Posterior cingulate gyrus (tissue), 11 donors: ENCODE results near the gene ARHGAP26.
A peak's percentile ranks its signal among the peaks of the same experiment; 100 is the strongest.

Source experiments
- DNase-seq, 10 donors: peaks; one replicate each; pipeline versions ENCODE4 v3.0.0 to v3.0.0-alpha.2; 2020 to 2021; ENCODE audit warnings: mixed read lengths in 3 of 10
- intact Hi-C: fragments of 100-400 bp; cut with DNase I; formaldehyde crosslinking; loops from one replicate; pipeline ENCODE4 v1.15.1; 2023

The ARHGAP26 gene

DNA sequence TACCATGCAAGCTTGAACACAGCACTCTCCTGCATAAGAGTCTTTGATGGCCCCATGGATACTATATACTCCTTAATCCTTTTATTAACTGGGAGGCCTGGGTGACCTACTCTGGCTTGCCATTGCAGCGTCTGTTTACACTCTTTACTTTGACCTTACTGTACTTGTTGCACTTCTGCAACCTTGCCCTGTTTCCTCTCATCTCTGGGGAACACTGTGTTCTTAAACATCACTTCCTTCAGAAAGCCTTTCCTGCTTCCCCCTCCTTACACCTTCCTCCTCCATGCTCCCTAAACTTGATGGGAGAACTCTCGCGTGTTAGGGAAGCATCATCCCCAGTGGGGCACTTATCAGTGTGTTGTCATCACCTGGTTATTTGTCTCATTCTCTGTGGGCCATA lies 411.0 kb downstream of the ARHGAP26 start:
- intact Hi-C loops, result no loop called here
- DNase-seq, result no peak

DNA sequence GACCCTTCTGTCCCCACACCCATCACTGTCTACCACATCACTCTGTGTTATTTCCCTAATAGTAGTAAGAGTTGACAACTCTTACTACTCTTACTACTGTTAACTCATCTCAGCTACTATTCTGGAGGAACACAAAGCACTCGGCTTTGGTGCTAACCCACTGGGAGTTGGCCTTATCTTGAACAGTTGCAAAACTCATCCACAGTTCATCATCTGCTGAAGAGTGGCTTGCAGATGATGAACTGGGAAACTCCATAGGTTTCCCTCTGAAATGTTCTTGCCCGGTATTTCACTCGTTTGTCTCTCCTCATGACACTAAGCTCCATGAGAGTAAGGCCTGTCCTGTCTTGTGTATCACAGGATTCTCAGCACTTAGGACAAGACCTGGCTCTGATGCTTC lies 411.9 kb downstream of the ARHGAP26 start:
- DNase-seq, result no peak

GRCh38 chr5:143182901-143183820 lies 413.0 kb downstream of the ARHGAP26 start:
- peak in 9 of 10 donors; percentile 19 to 96 (median 67) for DNase-seq
- intact Hi-C loops, result no loop called here

More for the DNA sequence above, 411.9 kb downstream of the ARHGAP26 start:
- intact Hi-C loops, result no loop called here

DNA sequence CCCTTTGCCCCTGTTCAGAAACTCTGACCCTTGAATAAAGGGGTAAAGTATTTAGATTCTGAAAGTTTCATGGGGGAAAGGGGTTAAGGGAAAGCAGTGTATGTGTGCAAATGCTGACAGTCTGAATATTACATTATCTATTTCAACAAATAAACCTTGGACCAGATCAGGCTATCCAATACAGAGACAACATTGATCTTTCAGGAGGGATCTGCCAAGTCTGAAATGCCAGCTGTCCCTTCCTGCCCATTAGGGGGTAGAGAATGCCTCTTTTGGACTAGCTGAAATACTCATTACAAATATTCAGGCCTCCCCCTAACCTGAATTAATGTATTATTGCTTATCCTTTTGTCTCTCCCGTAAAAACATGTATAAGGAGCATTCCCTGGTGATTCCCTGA lies 413.8 kb downstream of the ARHGAP26 start:
- intact Hi-C loops, result no loop called here
- no peak for DNase-seq

- intact Hi-C loops, result no loop called here
- no peak for DNase-seq
These were observed 416.4 kb downstream of the ARHGAP26 start for GRCh38 chr5:143186623-143187022.

DNA sequence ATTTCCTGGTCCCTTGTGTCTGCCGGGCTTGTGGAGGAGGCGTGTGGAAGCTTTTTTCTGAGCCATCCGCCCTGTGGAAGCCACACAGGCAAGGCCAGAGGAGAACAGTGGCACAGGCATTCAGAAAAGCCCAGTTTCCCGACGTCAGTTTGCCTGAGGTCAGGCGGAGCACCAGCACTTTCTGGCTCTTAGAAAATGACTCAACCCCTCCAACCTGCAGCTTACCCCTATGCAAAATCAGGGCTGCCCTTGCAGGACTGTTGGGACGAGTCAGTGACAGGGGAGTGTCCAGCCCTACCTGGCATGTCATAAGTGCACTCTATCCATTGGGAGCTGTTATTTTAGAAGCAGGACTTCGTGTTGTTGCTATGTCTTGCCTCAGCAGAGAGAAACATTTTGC lies 417.3 kb downstream of the ARHGAP26 start:
- DNase-seq, result no peak
- intact Hi-C loops, result no loop called here

- DNase-seq, result no peak
- intact Hi-C loops, result no loop called here
These were observed 417.9 kb downstream of the ARHGAP26 start for GRCh38 chr5:143188083-143188482.

GRCh38 chr5:143188692-143189091 lies 418.5 kb downstream of the ARHGAP26 start:
- intact Hi-C loops, result no loop called here
- no peak for DNase-seq

- DNase-seq, result no peak
- intact Hi-C loops, result no loop called here
These were observed 420.2 kb downstream of the ARHGAP26 start for GRCh38 chr5:143190260-143190810.

- intact Hi-C loops, result no loop called here
- no peak for DNase-seq
These were observed 421.5 kb downstream of the ARHGAP26 start for GRCh38 chr5:143191720-143192119.

DNA sequence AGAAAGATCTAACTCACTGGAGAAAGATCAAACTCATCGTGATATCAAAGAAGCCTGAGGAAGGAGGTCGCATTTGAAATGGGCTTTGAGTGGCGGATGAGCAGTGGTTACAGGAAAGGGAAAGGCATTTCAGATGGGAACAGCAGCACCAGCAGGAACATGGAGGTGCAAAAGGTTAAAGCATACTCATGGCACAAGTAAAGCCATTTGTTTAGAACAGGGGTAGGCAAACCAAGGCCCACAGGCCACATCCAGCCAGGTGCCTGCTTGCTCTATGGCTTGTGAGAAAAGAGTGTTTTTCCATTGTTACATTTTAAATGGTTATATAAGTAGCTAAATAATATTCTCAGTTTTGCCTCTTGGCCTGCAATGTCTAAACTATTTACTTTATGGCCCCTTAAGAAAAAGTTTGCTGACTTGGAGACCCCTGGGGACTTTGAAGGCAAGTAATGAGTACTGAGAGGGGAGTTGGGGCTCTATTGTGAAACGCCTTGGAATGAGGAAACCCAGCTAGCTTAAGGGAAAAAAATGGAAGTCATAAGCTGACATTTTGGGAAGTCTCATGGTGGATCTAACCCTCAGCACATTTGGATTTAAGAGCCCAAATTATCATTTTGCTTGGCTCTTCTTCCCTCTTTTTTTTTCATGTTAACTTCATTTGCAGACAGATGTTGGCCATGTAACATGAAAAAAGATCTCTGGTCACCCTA lies 422.2 kb downstream of the ARHGAP26 start:
- DNase-seq, result no peak
- intact Hi-C loops, result no loop called here

DNA sequence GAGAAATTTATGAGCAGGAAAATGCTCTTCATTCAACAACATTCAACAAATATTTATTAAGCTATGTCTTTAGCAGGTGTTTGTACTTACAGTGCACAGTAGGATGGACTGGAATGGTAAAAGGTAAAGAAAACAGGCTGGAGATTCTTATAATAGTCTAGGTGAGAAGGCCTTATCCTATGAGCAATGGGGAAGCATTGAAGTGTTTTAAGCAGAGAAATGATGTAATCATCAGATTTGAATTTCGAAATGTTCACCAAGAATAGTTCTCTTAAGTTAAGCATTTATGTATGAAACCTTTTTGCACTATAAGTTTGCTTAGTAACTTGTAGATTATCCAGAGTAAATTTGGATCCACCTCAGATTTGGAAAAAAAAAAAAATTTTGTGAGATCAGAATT lies 424.0 kb downstream of the ARHGAP26 start:
- no peak for DNase-seq
- intact Hi-C loops, result no loop called here

DNA sequence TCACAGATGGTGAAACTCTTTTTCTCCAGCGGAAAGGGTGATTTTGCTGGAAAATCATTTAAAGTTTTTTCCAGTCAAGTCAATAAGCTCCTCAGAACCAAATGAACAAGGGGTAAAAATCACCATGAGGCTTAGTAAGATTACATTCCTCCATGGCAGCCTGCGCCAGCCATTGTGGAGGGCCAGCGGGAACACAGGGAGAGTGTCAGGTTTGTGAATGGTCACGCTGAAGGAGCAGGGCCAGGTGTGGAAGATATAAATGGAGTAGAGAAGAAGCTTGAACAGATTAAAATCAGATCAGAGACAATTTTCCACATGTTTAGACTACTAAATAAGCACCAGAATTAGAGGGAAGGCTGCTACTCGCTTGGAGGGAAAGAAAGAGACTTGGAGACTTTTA lies 424.5 kb downstream of the ARHGAP26 start:
- intact Hi-C loops, result no loop called here
- DNase-seq, result no peak

DNA sequence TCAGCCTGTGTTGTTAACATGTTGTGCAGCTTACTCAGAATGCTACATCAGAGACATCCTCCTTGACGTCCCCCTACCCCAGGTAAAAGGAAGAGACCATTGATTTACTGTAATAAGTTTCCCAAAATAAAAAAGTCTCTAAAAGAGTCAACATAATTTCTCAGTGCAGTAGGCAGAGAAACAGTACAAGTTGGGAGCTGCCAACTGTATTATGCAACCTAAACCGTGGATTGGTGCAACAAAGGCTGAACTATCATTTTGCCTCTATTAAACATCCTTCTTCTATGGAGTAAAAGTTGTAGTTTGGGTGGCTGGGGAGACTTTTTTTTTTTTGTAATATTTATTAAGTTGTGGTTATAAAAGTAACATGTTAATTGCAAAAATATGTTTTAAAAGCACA lies 425.3 kb downstream of the ARHGAP26 start:
- intact Hi-C loops, result no loop called here
- DNase-seq, result no peak

- DNase-seq, result no peak
- intact Hi-C loops, result no loop called here
These were observed 426.6 kb downstream of the ARHGAP26 start for GRCh38 chr5:143196601-143197259.

DNA sequence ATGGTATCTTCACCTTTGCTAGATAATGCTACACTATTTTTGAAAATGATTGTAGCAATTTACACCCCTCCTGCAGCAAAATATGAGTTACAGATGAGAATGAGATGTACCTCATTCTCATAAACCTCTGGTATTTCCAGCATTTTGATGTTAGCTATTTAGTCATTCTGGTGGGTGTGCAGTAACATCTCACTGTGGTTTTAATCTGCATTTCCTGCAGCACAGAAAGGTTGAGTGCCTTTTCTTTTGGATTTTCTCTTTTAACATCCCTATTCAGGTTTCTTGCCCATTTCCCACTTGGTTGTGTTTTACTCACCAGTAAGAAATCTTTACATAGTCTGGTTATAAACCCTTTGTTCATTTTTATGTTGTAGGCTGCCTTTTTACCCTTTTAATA lies 427.1 kb downstream of the ARHGAP26 start:
- DNase-seq, result no peak
- intact Hi-C loops, result no loop called here

- intact Hi-C loops, result no loop called here
- no peak for DNase-seq
These were observed 428.2 kb downstream of the ARHGAP26 start for GRCh38 chr5:143198332-143198731.

DNA sequence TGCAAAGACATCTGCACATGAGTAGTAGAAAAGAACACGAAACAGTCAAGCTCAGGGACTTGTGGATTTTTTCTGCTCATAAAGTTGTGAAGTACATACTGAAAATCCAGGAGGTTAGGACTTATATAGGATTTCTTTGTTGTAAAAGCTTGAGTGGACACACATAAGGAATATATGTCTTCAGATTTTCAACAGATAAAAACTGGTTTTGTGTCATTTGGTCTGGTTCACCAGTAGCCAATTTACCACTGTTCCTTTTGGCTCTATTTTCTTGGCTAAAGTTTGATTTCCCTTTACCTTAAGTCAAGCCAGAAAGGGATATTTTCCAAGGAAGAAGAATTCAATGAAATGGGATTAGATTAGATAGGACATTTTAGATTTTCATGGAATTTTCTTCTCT lies 429.0 kb downstream of the ARHGAP26 start:
- DNase-seq, result no peak
- intact Hi-C loops, result no loop called here

DNA sequence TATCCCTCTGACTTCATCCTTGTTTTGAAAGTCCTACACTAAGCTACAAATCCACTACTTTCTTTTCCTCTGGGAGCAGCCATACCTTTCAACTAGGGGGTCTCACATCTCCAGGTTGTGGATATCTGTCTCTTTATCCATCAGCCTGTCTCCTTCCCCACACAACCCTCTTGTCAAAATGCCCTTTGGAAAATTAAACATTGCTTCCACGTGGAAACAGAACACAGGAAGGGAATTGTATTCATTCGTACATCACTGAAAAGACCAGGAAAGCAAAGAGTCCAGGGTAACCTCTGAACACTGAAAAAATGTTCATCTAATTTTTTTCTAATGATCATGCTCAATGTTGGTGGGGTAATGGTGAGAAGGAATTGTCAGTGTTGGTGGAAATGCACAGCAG lies 429.7 kb downstream of the ARHGAP26 start:
- intact Hi-C loops, result no loop called here
- no peak for DNase-seq

DNA sequence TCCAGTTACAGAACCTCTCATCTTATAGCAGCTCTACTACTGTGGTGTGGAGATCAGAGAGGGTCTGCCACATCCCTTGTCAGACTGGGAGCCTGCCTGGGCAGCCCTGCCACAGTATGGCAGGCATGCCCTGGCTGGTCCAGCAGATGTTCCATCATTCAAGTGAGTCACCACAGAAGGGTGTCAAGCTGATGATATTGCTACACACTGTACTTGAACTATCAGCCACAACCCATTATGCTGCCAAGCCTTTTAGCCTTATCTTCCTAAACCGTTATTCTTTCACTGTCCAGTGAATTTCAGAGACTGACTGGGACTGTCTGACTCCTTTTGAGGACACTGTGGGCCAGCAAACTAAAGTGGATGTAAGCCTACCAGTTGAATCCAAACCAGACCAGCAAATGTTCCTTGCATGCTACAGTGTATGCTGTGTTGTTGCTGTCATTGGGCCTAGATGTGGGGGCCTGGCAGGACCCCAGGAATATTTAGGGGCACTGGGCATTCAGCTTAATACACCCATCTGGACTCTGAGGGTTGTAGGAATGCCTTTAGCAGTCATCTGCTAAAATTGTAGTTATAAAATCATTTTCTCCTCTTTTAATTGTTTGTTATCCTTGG lies 430.7 kb downstream of the ARHGAP26 start:
- no peak for DNase-seq
- intact Hi-C loops, result no loop called here

DNA sequence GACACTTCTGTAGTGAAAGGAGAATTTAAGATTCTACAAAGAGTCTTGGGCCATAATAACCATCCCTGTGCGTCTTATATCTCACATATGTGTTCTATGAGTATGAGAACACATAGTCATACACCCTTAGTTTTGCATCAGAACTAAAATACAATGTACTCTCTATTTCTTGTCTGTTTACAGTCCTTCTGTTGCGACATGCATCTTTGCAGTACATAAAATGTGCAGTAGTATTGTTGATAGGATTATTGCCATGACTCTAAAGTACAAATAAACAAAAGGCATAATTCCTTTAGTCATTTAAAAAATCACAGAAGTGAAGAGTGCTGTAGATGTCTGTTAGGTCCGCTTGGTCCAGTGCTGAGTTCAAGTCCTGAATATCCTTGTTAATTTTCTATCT lies 431.4 kb downstream of the ARHGAP26 start:
- intact Hi-C loops, result no loop called here
- no peak for DNase-seq
